Measurements from ENCODE around the gene CENPT. TPM values are rescaled to one million over a fixed set of nuclear protein-coding genes. Genes with fewer than 3 reads are reported as not detected.

The CENPT gene
- total RNA-seq, 1 experiment from 2014 or later: 60.9 TPM

GRCh38 chr16:67871256-67871655 lies 23.8 kb upstream of the CENPT start:
- H3K56ac ChIP-seq (ENCODE audit: insufficient read length, low read depth, low read length): no peak overlapping the region
- no peak overlapping the region for H3T11ph ChIP-seq (ENCODE audit: low read length)
- Mint-ChIP-seq H3K4me3 (no peak overlapping the region), H3K4me1 (peaks cover 11 to 13% of the 10 kb centered on the region in 2 experiments), H3K9me3 (no peaks in the 10 kb centered on the region), H3K27me3 (ENCODE audit: low read depth) (no peaks in the 10 kb centered on the region), H3K27ac (no peak overlapping the region), H3K36me3 (ENCODE audit: insufficient read depth in 1 of 3, low read depth in 3 of 3) (peaks cover 18 to 64% (median 47%) of the 10 kb centered on the region in 3 experiments; a peak in 6 of 7 replicates)
- H2AFZ ChIP-seq (ENCODE audit: low read length): no peak overlapping the region
- DNase-seq: no peak
- H3K4me1 ChIP-seq (ENCODE audit: insufficient read depth, low read length): no peaks in the 10 kb centered on the region; the same call in 1 of the 2 replicates
- no CpG with 5 or more reads among the region's 3 CpGs for WGBS (ENCODE audit: extremely low coverage, insufficient read length, low lambda C conversion rate)
- H3K4ac ChIP-seq (ENCODE audit: low read depth, low read length): no peak overlapping the region
- H2BK5ac ChIP-seq (ENCODE audit: insufficient read length, low read length): no peak overlapping the region
- no peak overlapping the region for H2BK20ac ChIP-seq (ENCODE audit: low read depth, low read length, poor library complexity, severe bottlenecking)
- H4K5ac ChIP-seq (ENCODE audit: insufficient read length, low read depth, low read length): no peak overlapping the region
- no peak overlapping the region for H2BK12ac ChIP-seq (ENCODE audit: insufficient read length, low read depth, low read length)
- no peaks in the 10 kb centered on the region for H4K20me1 ChIP-seq (ENCODE audit: control insufficient read depth, insufficient read depth, insufficient read length)
- no peak overlapping the region for H2BK120ac ChIP-seq (ENCODE audit: low read depth, low read length, poor library complexity, severe bottlenecking)
- no peak overlapping the region for H2AK5ac ChIP-seq (ENCODE audit: insufficient read length, low read length)
- no peaks in the 10 kb centered on the region for H3K9me3 ChIP-seq (ENCODE audit: control insufficient read depth, low read depth, low read length)
- H3K27me3 ChIP-seq (ENCODE audit: insufficient read depth, low read length): no peaks in the 10 kb centered on the region
- no peak overlapping the region for H4K8ac ChIP-seq (replicated peaks; ENCODE audit: insufficient read length, low read depth, low read length)
- no peak for TF ChIP-seq CTCF (conservative IDR thresholded peaks at IDR 0.05)
- H3K27ac ChIP-seq (ENCODE audit: insufficient read length, low read depth, low read length): no peak overlapping the region
- H3K79me1 ChIP-seq (ENCODE audit: insufficient read depth, low read depth, low read length, poor library complexity, severe bottlenecking): no peaks in the 10 kb centered on the region
- H3K18ac ChIP-seq (ENCODE audit: insufficient read length, low read depth, low read length): no peak overlapping the region
- no peak overlapping the region for H3K23ac ChIP-seq (ENCODE audit: insufficient read length, low read depth, low read length)
- H3K23me2 ChIP-seq (ENCODE audit: insufficient read length, low read depth, low read length, poor library complexity, severe bottlenecking): peaks cover 13% of the 10 kb centered on the region
- no peak overlapping the region for H3K14ac ChIP-seq (ENCODE audit: insufficient read depth, low read length)
- no peak overlapping the region for H3K9ac ChIP-seq (ENCODE audit: extremely low read depth, insufficient read length, low read length)
- peaks cover 2% of the 10 kb centered on the region; the same call in 1 of the 2 replicates for H3K79me2 ChIP-seq (ENCODE audit: insufficient read depth, low read length)
- H4K91ac ChIP-seq (ENCODE audit: insufficient read length, low read depth, low read length): no peak overlapping the region
- no peak overlapping the region for H2BK15ac ChIP-seq (ENCODE audit: low read depth, low read length)
- H3K4me2 ChIP-seq (ENCODE audit: insufficient read depth, insufficient read length, low read length): no peak overlapping the region
